ENCODE measurements around the gene HEXD. TPM values are rescaled to one million over a fixed set of nuclear protein-coding genes. Genes with fewer than 3 reads are reported as not detected.

The HEXD gene
- total and polyA plus RNA-seq, 5 donors = 13.6 to 24.4 (median 19.4) TPM

GRCh38 chr17:82483836-82484235 is 65.7 kb downstream of the HEXD start:
- Histone ChIP-seq H3K27me3 (ENCODE audit: control insufficient read depth, insufficient read depth) (no peaks in the 10 kb centered on the region), H3K4me3 (ENCODE audit: low read length) (no peak overlapping the region), H3K4me1 (ENCODE audit: control insufficient read depth, insufficient read depth, low read length) (no peaks in the 10 kb centered on the region), H3K27ac (ENCODE audit: low read length) (no peak overlapping the region), H3K9me3 (ENCODE audit: control insufficient read depth, low read length) (no peaks in the 10 kb centered on the region)
- ATAC-seq = peak in 1 of 2 donors; percentile 37
- WGBS = 79% methylated on average over 9 of the region's 9 CpGs
- DNase-seq = peak in 1 of 3 donors; percentile 60
- intact Hi-C loops (cut with DNase I) = no loop called here

GRCh38 chr17:82486231-82487094 is 68.3 kb downstream of the HEXD start:
- ATAC-seq = no peak
- peak in 1 of 3 donors; percentile 50 for DNase-seq
- H3K27ac ChIP-seq (ENCODE audit: low read length) = no peak overlapping the region
- no peaks in the 10 kb centered on the region for H3K9me3 ChIP-seq (ENCODE audit: control insufficient read depth, low read length)
- no peaks in the 10 kb centered on the region for H3K27me3 ChIP-seq (ENCODE audit: control insufficient read depth, insufficient read depth)
- intact Hi-C loops (cut with DNase I) = no loop called here
- H3K4me3 ChIP-seq (ENCODE audit: low read length) = no peak overlapping the region
- no peaks in the 10 kb centered on the region for H3K4me1 ChIP-seq (ENCODE audit: control insufficient read depth, insufficient read depth, low read length)
- WGBS = 77% methylated on average over 13 of the region's 13 CpGs

GRCh38 chr17:82487910-82488309 is 69.8 kb downstream of the HEXD start:
- H3K27ac ChIP-seq (ENCODE audit: low read length) = no peak overlapping the region
- ATAC-seq (peak; percentile 37 to 45), DNase-seq (peak in 2 of 3 donors; percentile 72 to 80)
- no peaks in the 10 kb centered on the region for H3K27me3 ChIP-seq (ENCODE audit: control insufficient read depth, insufficient read depth)
- intact Hi-C loops (cut with DNase I) = no loop called here
- WGBS = 68% methylated on average over 14 of the region's 14 CpGs
- H3K9me3 ChIP-seq (ENCODE audit: control insufficient read depth, low read length) = no peaks in the 10 kb centered on the region
- no peaks in the 10 kb centered on the region for H3K4me1 ChIP-seq (ENCODE audit: control insufficient read depth, insufficient read depth, low read length)
- H3K4me3 ChIP-seq (ENCODE audit: low read length) = no peak overlapping the region

- intact Hi-C loops (cut with DNase I) = no loop called here
- 55% methylated on average over 8 of the region's 8 CpGs for WGBS
- no peaks in the 10 kb centered on the region for H3K4me1 ChIP-seq (ENCODE audit: control insufficient read depth, insufficient read depth, low read length)
- no peaks in the 10 kb centered on the region for H3K9me3 ChIP-seq (ENCODE audit: control insufficient read depth, low read length)
- DNase-seq (peak; percentile 82 to 93 (median 92)), ATAC-seq (peak; percentile 89 to 93)
- no peaks in the 10 kb centered on the region for H3K27me3 ChIP-seq (ENCODE audit: control insufficient read depth, insufficient read depth)
- no peak overlapping the region for H3K4me3 ChIP-seq (ENCODE audit: low read length)
- peak overlapping the region; percentile 69 for H3K27ac ChIP-seq (ENCODE audit: low read length)
These were observed 71.0 kb downstream of the HEXD start for GRCh38 chr17:82489117-82489516.

- Histone ChIP-seq H3K27me3 (ENCODE audit: control insufficient read depth, insufficient read depth) (no peaks in the 10 kb centered on the region), H3K4me3 (ENCODE audit: low read length) (no peak overlapping the region), H3K27ac (ENCODE audit: low read length) (no peak overlapping the region), H3K4me1 (ENCODE audit: control insufficient read depth, insufficient read depth, low read length) (no peaks in the 10 kb centered on the region), H3K9me3 (ENCODE audit: control insufficient read depth, low read length) (no peaks in the 10 kb centered on the region)
- intact Hi-C loops (cut with DNase I) = no loop called here
- DNase-seq (peak in 2 of 3 donors; percentile 27 to 38), ATAC-seq (no peak)
- WGBS = 92% methylated on average over 21 of the region's 21 CpGs
These were observed 71.8 kb downstream of the HEXD start for GRCh38 chr17:82489851-82490511.

GRCh38 chr17:82490512-82491195 is 72.5 kb downstream of the HEXD start:
- DNase-seq = peak in 2 of 3 donors; percentile 34 to 41
- Histone ChIP-seq H3K27me3 (ENCODE audit: control insufficient read depth, insufficient read depth) (no peaks in the 10 kb centered on the region), H3K9me3 (ENCODE audit: control insufficient read depth, low read length) (no peaks in the 10 kb centered on the region), H3K4me3 (ENCODE audit: low read length) (no peak overlapping the region), H3K4me1 (ENCODE audit: control insufficient read depth, insufficient read depth, low read length) (no peaks in the 10 kb centered on the region), H3K27ac (ENCODE audit: low read length) (no peak overlapping the region)
- intact Hi-C loops (cut with DNase I) = no loop called here
- WGBS = 90% methylated on average over 25 of the region's 25 CpGs
- no peak for ATAC-seq

- H3K27me3 ChIP-seq (ENCODE audit: control insufficient read depth, insufficient read depth) = no peaks in the 10 kb centered on the region
- no peaks in the 10 kb centered on the region for H3K9me3 ChIP-seq (ENCODE audit: control insufficient read depth, low read length)
- ATAC-seq (no peak), DNase-seq (peak in 1 of 3 donors; percentile 20)
- H3K4me3 ChIP-seq (ENCODE audit: low read length) = no peak overlapping the region
- no peaks in the 10 kb centered on the region for H3K4me1 ChIP-seq (ENCODE audit: control insufficient read depth, insufficient read depth, low read length)
- intact Hi-C loops (cut with DNase I) = no loop called here
- 87% methylated on average over 10 of the region's 10 CpGs for WGBS
- no peak overlapping the region for H3K27ac ChIP-seq (ENCODE audit: low read length)
These were observed 73.0 kb downstream of the HEXD start for GRCh38 chr17:82491196-82491530.

- H3K4me3 ChIP-seq (ENCODE audit: low read length) = no peak overlapping the region
- WGBS = 95% methylated on average over 15 of the region's 15 CpGs
- intact Hi-C loops (cut with DNase I) = no loop called here
- no peaks in the 10 kb centered on the region for H3K4me1 ChIP-seq (ENCODE audit: control insufficient read depth, insufficient read depth, low read length)
- H3K27ac ChIP-seq (ENCODE audit: low read length) = no peak overlapping the region
- peak in 1 of 3 donors; percentile 42 for DNase-seq
- H3K9me3 ChIP-seq (ENCODE audit: control insufficient read depth, low read length) = no peaks in the 10 kb centered on the region
- ATAC-seq = no peak
- no peaks in the 10 kb centered on the region for H3K27me3 ChIP-seq (ENCODE audit: control insufficient read depth, insufficient read depth)
These were observed 73.4 kb downstream of the HEXD start for GRCh38 chr17:82491533-82491932.

Other genes with a start within 250 kb of the HEXD start
- 10 to 100 TPM; 14.8 to 17.3 (median 16.5) TPM for gene CCDC57, start 205.5 kb upstream of the HEXD start, total RNA-seq
- gene CCDC57, start 205.5 kb upstream of the HEXD start, polyA plus RNA-seq = 12.1 TPM
- gene SLC16A3, start 189.3 kb upstream of the HEXD start, total RNA-seq = 10 to 100 TPM; 13.6 to 23.7 (median 18.0) TPM
- gene SLC16A3, start 189.3 kb upstream of the HEXD start, polyA plus RNA-seq = 18.8 TPM
- 10 to 100 TPM; 68.8 to 81.7 (median 77.4) TPM for gene CSNK1D, start 144.6 kb upstream of the HEXD start, total RNA-seq
- gene CSNK1D, start 144.6 kb upstream of the HEXD start, polyA plus RNA-seq = 61.7 TPM
- gene CD7, start 100.7 kb upstream of the HEXD start, total RNA-seq = 1 to 10 TPM in 2 of 4 donors, under 1 TPM in 2; 0.31 to 1.4 (median 0.80) TPM
- gene CD7, start 100.7 kb upstream of the HEXD start, polyA plus RNA-seq = 0.45 TPM
- gene SECTM1, start 84.6 kb upstream of the HEXD start, total RNA-seq = 1 to 10 TPM; 2.8 to 5.7 (median 3.3) TPM
- gene SECTM1, start 84.6 kb upstream of the HEXD start, polyA plus RNA-seq = 2.5 TPM
- not detected for gene TEX19, start 59.1 kb upstream of the HEXD start, total RNA-seq
- not detected for gene TEX19, start 59.1 kb upstream of the HEXD start, polyA plus RNA-seq
- gene UTS2R, start 46.6 kb upstream of the HEXD start, total RNA-seq = 1 to 10 TPM; 2.3 to 7.5 (median 4.6) TPM
- gene UTS2R, start 46.6 kb upstream of the HEXD start, polyA plus RNA-seq = 1.0 TPM
- gene OGFOD3, start 239 bp downstream of the HEXD start, total RNA-seq = 10 to 100 TPM; 27.9 to 34.0 (median 30.5) TPM
- gene OGFOD3, start 239 bp downstream of the HEXD start, polyA plus RNA-seq = 28.9 TPM
- gene CYBC1, start 32.4 kb downstream of the HEXD start, total RNA-seq = 10 to 100 TPM; 31.0 to 34.7 (median 33.5) TPM
- 20.8 TPM for gene CYBC1, start 32.4 kb downstream of the HEXD start, polyA plus RNA-seq
- 10 to 100 TPM; 67.4 to 99.6 (median 77.1) TPM for gene NARF, start 40.4 kb downstream of the HEXD start, total RNA-seq
- 79.1 TPM for gene NARF, start 40.4 kb downstream of the HEXD start, polyA plus RNA-seq
- 10 to 100 TPM; 35.7 to 69.1 (median 41.6) TPM for gene FOXK2, start 101.4 kb downstream of the HEXD start, total RNA-seq
- 19.9 TPM for gene FOXK2, start 101.4 kb downstream of the HEXD start, polyA plus RNA-seq
- 10 to 100 TPM; 43.8 to 49.2 (median 45.8) TPM for gene WDR45B, start 230.1 kb downstream of the HEXD start, total RNA-seq
- 37.0 TPM for gene WDR45B, start 230.1 kb downstream of the HEXD start, polyA plus RNA-seq